Measurements from ENCODE around the gene GAPVD1. TPM values are rescaled to one million over a fixed set of nuclear protein-coding genes. Genes with fewer than 3 reads are reported as not detected.

GAPVD1 gene
- total and polyA plus RNA-seq, 2 of the 13 experiments (the other 11 are each of a cell fraction or from before 2014, with no cell fraction given): 11.1 to 33.2 TPM

GRCh38 chr9:125241863-125242739, 19.5 kb upstream of the GAPVD1 start:
- DNase-seq (ENCODE audit: low spot score) (no peak), ATAC-seq (peak; percentile 59), FAIRE-seq (no peak)
- no peaks in the 10 kb centered on the region for H3K9me3 ChIP-seq (ENCODE audit: low read length)
- H3K4me1 ChIP-seq (ENCODE audit: insufficient read depth, low read length): peaks cover 48% of the 10 kb centered on the region
- ChIA-PET CTCF (ENCODE audit: low intra/inter-chr PET ratio, low total read pairs) (no interaction called here), POLR2A (interaction anchor here (0.6 to 3.1 kb wide), 41 partner anchors 8 to 583 kb away, joined by 3 to 73 read pairs (median 5); partner anchors contain the start of genes ARPC5L, GAPVD1 and RABEPK)
- H3K79me2 ChIP-seq (ENCODE audit: insufficient read depth, low read length): peaks cover 47% of the 10 kb centered on the region
- intact Hi-C loops (cut with micrococcal nuclease; ENCODE audit: unreplicated experiment): loop anchor here (1.0 to 2.0 kb wide), 3 partner anchors 19 to 55 kb away; partner anchors contain the start of genes GAPVD1 and RABEPK
- WGBS (ENCODE audit: low lambda C conversion rate): 10% methylated on average over 27 of the region's 27 CpGs
- H3K27me3 ChIP-seq (ENCODE audit: control insufficient read depth in 1 of 2, insufficient read depth in 2 of 2, low read length in 2 of 2): no peaks in the 10 kb centered on the region; a peak in 1 of 5 replicates
- in situ Hi-C loops (cut with HindIII; ENCODE audit: extremely low pct_ligation_motif_present, low pct_unique_long_range_greater_than_20kb): no loop called here
- peak overlapping the region; percentile 97 for H3K27ac ChIP-seq (ENCODE audit: extremely low read length, insufficient read depth, low read length)
- H3K4me3 ChIP-seq (replicated peaks in 1 of 3; ENCODE audit: insufficient read depth in 1 of 3, low read depth in 2 of 3, low read length in 3 of 3): peak overlapping the region; percentile 89 to 97 (median 96)
- peaks cover 35% of the 10 kb centered on the region for H4K20me1 ChIP-seq (ENCODE audit: insufficient read depth, low read length)
- BruUV-seq (replicated peaks): TSS peak; percentile 97
- peaks cover 6 to 23% of the 10 kb centered on the region in 2 experiments for H3K36me3 ChIP-seq (replicated peaks in 1 of 2; ENCODE audit: control insufficient read depth in 1 of 2, insufficient read depth in 2 of 2, low read length in 2 of 2)
- H2AFZ ChIP-seq (ENCODE audit: low read length): no peak overlapping the region
- peak overlapping the region; percentile 82 for H3K4me2 ChIP-seq (ENCODE audit: low read depth, low read length)
- peak overlapping the region; percentile 100 for H3K9ac ChIP-seq (ENCODE audit: insufficient read depth, low read depth, low read length)
- no peak for TF ChIP-seq ZNF362 (CRISPR knock-in tag; IDR thresholded peaks at IDR 0.05; ENCODE audit: borderline replicate concordance)
- no peak for TF ChIP-seq KLF9 (CRISPR knock-in tag; IDR thresholded peaks at IDR 0.05; ENCODE audit: low read depth)
- no peak for TF ChIP-seq NFRKB (IDR thresholded peaks at IDR 0.05)
- no peak for TF ChIP-seq ZNF383 (CRISPR knock-in tag; IDR thresholded peaks at IDR 0.05; ENCODE audit: borderline replicate concordance)
- no peak for TF ChIP-seq ARHGAP35 (CRISPR knock-in tag; IDR thresholded peaks at IDR 0.05; ENCODE audit: borderline replicate concordance)
- TF ChIP-seq ZUFSP (CRISPR knock-in tag; IDR thresholded peaks at IDR 0.05; ENCODE audit: borderline replicate concordance): no peak
- no peak for TF ChIP-seq ZNF770 (CRISPR knock-in tag; IDR thresholded peaks at IDR 0.05)
- peak; percentile 62; the same call in 1 of the 2 replicates for TF ChIP-seq HIC2 (CRISPR knock-in tag; IDR thresholded peaks at IDR 0.05; ENCODE audit: low read depth)
- TF ChIP-seq NFE2 (CRISPR knock-in tag; IDR thresholded peaks at IDR 0.05): no peak
- TF ChIP-seq RFX3 (CRISPR knock-in tag; IDR thresholded peaks at IDR 0.05): no peak
- no peak; the same call in 1 of the 2 replicates for TF ChIP-seq FOXC1 (CRISPR knock-in tag; IDR thresholded peaks at IDR 0.05; ENCODE audit: borderline replicate concordance)
- no peak for TF ChIP-seq CBX5 (CRISPR knock-in tag; IDR thresholded peaks at IDR 0.05; ENCODE audit: borderline replicate concordance)
- no peak for TF ChIP-seq ZKSCAN5 (CRISPR knock-in tag; IDR thresholded peaks at IDR 0.05)
- no peak for TF ChIP-seq DNMT3B (CRISPR knock-in tag; conservative IDR thresholded peaks at IDR 0.05)
- TF ChIP-seq NRL (CRISPR knock-in tag; IDR thresholded peaks at IDR 0.05; ENCODE audit: borderline replicate concordance): peak; percentile 66; the same call in 1 of the 2 replicates
- TF ChIP-seq ZNF136 (CRISPR knock-in tag; IDR thresholded peaks at IDR 0.05; ENCODE audit: low read depth): no peak
